PC-3 (cell line): ENCODE data around the gene PTPRD. TPM values are rescaled to one million over a fixed set of nuclear protein-coding genes. Genes with fewer than 3 reads are reported as not detected.

Source experiments
- ATAC-seq: fragments of 200-7000 bp; cut with Tn5 transposase; 2 replicates; pipeline ENCODE4 v1.9.1; 2020; ENCODE audit warnings: mild to moderate bottlenecking, moderate library complexity
- BruUV-seq: library from RNA; stranded (reverse); fragments of 400-500 nt; replicated peaks from 2 replicates; lab custom pipeline; 2021; lab: Mats Ljungman, UMichigan
- CTCF ChIA-PET: fragments of 300-600 bp; sonication (Branson Sonifier 250); formaldehyde crosslinking; loops from one replicate; lab custom pipeline; 2022; ENCODE audit warnings: antibody characterized with exemption; lab: Charles Lee
- POLR2A ChIA-PET: fragments of 300-600 bp; sonication (Branson Sonifier 250); formaldehyde crosslinking; loops from one replicate; lab custom pipeline; 2022; ENCODE audit warnings: antibody characterized with exemption; ENCODE audit not compliant: unreplicated experiment; lab: Charles Lee
- DNase-seq: peaks from one replicate; pipeline ENCODE4 v3.0.0-alpha.2; 2015
- H2AFZ ChIP-seq: fragments of 300-600 bp; sonication (generic); 2 replicates; pipeline ENCODE4 v1.6.0; 2016; ENCODE audit warnings: antibody characterized with exemption, low read length
- H3F3A ChIP-seq: fragments of 300-600 bp; sonication (generic); one replicate; pipeline ENCODE4 v1.6.0; 2017; ENCODE audit warnings: antibody characterized with exemption, low read length, control low read depth, mild to moderate bottlenecking; ENCODE audit not compliant: unreplicated experiment
- H3K27ac ChIP-seq: fragments of 300-600 bp; sonication (generic); 2 replicates; pipeline ENCODE4 v1.5.1; 2016; ENCODE audit warnings: mild to moderate bottlenecking, low read length
- H3K27me3 ChIP-seq: fragments of 300-600 bp; sonication (generic); 2 replicates; pipeline ENCODE4 v1.6.1; 2016; ENCODE audit warnings: low read length, mixed read lengths
- H3K36me3 ChIP-seq: fragments of 300-600 bp; sonication (generic); 2 replicates; pipeline ENCODE4 v1.6.1; 2016; ENCODE audit warnings: low read depth, mixed run types, low read length, mixed read lengths
- H3K4me1 ChIP-seq: fragments of 300-600 bp; sonication (generic); 2 replicates; pipeline ENCODE4 v1.5.1; 2016; ENCODE audit warnings: low read length; ENCODE audit not compliant: insufficient read depth
- H3K4me2 ChIP-seq: fragments of 300-600 bp; sonication (generic); 2 replicates; pipeline ENCODE4 v1.6.0; 2016; ENCODE audit warnings: low read length
- H3K4me3 ChIP-seq: fragments of 300-600 bp; sonication (generic); 2 replicates; pipeline ENCODE4 v1.5.1; 2016; ENCODE audit warnings: mild to moderate bottlenecking, low read length, mixed read lengths
- H3K79me2 ChIP-seq: fragments of 300-600 bp; sonication (generic); 2 replicates; pipeline ENCODE4 v1.6.1; 2017; ENCODE audit warnings: low read length, mixed read lengths
- H3K9ac ChIP-seq: fragments of 300-600 bp; sonication (generic); 2 replicates; pipeline ENCODE4 v1.6.0; 2016; ENCODE audit warnings: mild to moderate bottlenecking, low read length
- H3K9me2 ChIP-seq: fragments of 300-600 bp; sonication (generic); replicated peaks from 2 replicates; pipeline ENCODE4 v1.6.1; 2016; ENCODE audit warnings: mixed run types, low read length, mixed read lengths
- H3K9me3 ChIP-seq: fragments of 300-600 bp; sonication (generic); 2 replicates; pipeline ENCODE4 v1.6.1; 2016; ENCODE audit warnings: low read length, mixed read lengths
- H4K20me1 ChIP-seq: fragments of 300-600 bp; sonication (generic); 2 replicates; pipeline ENCODE4 v1.6.1; 2016; ENCODE audit warnings: low read length, mixed read lengths
- EZH2 ChIP-seq: fragments of 300-600 bp; sonication (generic); IDR thresholded peaks from one replicate; pipeline ENCODE4 v1.6.1; 2017; ENCODE audit warnings: antibody characterized with exemption, mild to moderate bottlenecking, low read length; ENCODE audit not compliant: unreplicated experiment
- EZH2phosphoT487 ChIP-seq: fragments of 300-600 bp; sonication (generic); IDR thresholded peaks from 2 replicates; pipeline ENCODE4 v1.6.1; 2018; ENCODE audit warnings: mild to moderate bottlenecking, antibody characterized with exemption, low read length, borderline replicate concordance
- intact Hi-C: fragments of 100-400 bp; cut with micrococcal nuclease; formaldehyde crosslinking; loops from 2 replicates; pipeline ENCODE4 v1.9.0; 2023
- total RNA-seq: library from RNA; depleted of rRNA; stranded (reverse); fragments of >200 nt; gene quantifications from 2 replicates; pipeline ENCODE4 v1.2.3, GENCODE V29; 2014
- TF ChIP-seq, protein P1 (sequence below): fragments of 300-600 bp; sonication (generic); conservative IDR thresholded peaks from 2 replicates; pipeline ENCODE4 v1.5.1; 2017; ENCODE audit warnings: antibody characterized with exemption, low read depth, mild to moderate bottlenecking, low read length

PTPRD gene
- total RNA-seq, 1 experiment from 2014 or later: not detected

DNA sequence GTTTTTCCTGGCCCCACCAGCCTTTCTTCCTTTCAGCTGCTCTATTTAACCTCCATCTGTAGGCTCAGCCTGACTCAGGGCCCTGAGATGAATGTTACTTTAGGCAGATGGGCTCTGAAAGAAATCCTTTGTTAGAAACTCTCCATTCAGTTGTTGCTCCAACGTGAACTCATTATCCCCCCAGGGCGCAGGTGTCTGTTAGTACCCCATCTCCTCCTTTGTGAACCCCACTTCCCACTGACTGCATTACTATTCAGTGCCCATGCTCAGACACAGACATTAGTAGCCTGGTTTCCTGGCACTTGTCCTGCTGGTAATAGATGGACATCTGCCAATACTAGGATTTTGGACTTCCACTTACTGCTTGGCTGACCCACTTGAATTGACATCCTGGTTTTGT is 1271.6 kb downstream of the PTPRD start:
- Histone ChIP-seq H3K27ac (no peak overlapping the region), H3K9ac (no peak overlapping the region), H3K9me3 (no peaks in the 10 kb centered on the region), H3K36me3 (no peaks in the 10 kb centered on the region), H3K4me1 (no peaks in the 10 kb centered on the region), H3K79me2 (no peaks in the 10 kb centered on the region), H3K4me2 (no peak overlapping the region), H3K27me3 (no peaks in the 10 kb centered on the region), H4K20me1 (no peaks in the 10 kb centered on the region), H3F3A (no peaks in the 10 kb centered on the region), H3K9me2 (no peaks in the 10 kb centered on the region), H2AFZ (no peak overlapping the region), H3K4me3 (no peak overlapping the region)
- ATAC-seq (no peak), DNase-seq (no peak)
- ChIA-PET CTCF (no interaction called here), POLR2A (no interaction called here)
- intact Hi-C loops: no loop called here
- no TSS peak for BruUV-seq
- TF ChIP-seq, protein P1, sequence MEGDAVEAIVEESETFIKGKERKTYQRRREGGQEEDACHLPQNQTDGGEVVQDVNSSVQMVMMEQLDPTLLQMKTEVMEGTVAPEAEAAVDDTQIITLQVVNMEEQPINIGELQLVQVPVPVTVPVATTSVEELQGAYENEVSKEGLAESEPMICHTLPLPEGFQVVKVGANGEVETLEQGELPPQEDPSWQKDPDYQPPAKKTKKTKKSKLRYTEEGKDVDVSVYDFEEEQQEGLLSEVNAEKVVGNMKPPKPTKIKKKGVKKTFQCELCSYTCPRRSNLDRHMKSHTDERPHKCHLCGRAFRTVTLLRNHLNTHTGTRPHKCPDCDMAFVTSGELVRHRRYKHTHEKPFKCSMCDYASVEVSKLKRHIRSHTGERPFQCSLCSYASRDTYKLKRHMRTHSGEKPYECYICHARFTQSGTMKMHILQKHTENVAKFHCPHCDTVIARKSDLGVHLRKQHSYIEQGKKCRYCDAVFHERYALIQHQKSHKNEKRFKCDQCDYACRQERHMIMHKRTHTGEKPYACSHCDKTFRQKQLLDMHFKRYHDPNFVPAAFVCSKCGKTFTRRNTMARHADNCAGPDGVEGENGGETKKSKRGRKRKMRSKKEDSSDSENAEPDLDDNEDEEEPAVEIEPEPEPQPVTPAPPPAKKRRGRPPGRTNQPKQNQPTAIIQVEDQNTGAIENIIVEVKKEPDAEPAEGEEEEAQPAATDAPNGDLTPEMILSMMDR: no peak
- no peak for TF ChIP-seq EZH2phosphoT487
- TF ChIP-seq EZH2: no peak

DNA sequence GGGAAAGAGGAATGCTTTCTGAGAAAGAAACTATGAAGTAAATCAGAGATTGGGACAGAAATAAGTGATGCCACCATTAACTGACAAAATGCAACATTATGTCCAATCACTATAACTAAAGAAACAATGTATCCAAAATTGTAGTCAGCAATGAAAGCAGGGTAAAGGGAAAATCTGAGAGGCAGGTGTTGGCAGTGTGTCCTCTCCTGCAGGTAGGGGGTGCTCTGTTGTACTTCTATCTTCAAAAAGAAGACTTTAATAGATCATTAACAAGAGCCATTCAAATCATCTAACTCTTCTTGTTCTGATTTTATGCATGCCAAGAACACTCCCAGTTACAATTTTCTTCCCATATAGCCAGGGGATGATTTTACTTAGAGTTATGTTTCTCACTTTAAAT is 1275.7 kb downstream of the PTPRD start:
- Histone ChIP-seq H2AFZ (no peak overlapping the region), H3K4me1 (no peaks in the 10 kb centered on the region), H3K4me3 (no peak overlapping the region), H3K9ac (no peak overlapping the region), H3K79me2 (no peaks in the 10 kb centered on the region), H3K27ac (no peak overlapping the region), H3K36me3 (no peaks in the 10 kb centered on the region), H4K20me1 (no peaks in the 10 kb centered on the region), H3F3A (no peaks in the 10 kb centered on the region), H3K27me3 (no peaks in the 10 kb centered on the region), H3K9me2 (no peaks in the 10 kb centered on the region), H3K4me2 (no peak overlapping the region), H3K9me3 (no peaks in the 10 kb centered on the region)
- DNase-seq (no peak), ATAC-seq (no peak)
- ChIA-PET POLR2A (no interaction called here), CTCF (no interaction called here)
- TF ChIP-seq EZH2 (no peak), EZH2phosphoT487 (no peak)
- TF ChIP-seq, protein P1: no peak
- intact Hi-C loops: no loop called here
- no TSS peak for BruUV-seq

DNA sequence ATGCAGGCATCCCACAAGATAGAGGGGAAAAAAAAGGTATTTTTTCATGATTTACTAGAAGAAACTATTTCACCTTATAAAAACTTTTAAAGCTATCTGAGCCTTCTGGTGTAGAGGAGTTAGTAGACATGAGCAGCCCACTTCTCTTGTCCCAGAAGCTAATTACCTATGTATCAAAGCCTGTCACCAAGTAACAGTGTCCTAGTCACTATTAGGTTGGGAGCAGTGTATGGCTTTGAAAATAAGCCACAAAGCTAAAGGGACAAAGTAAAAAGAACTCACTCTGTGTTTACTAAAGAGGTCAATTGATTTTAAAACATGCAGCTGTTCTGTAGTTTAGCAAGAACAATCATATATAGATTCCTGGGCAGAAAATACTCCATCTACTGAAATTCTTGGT is 1286.1 kb downstream of the PTPRD start:
- no peaks in the 10 kb centered on the region for H3K36me3 ChIP-seq
- CTCF ChIA-PET: no interaction called here
- TF ChIP-seq, protein P1: no peak
- no peak for TF ChIP-seq EZH2phosphoT487
- TF ChIP-seq EZH2: no peak
- H4K20me1 ChIP-seq: no peaks in the 10 kb centered on the region
- no peak overlapping the region for H2AFZ ChIP-seq
- H3K9me3 ChIP-seq: no peaks in the 10 kb centered on the region
- no peak overlapping the region for H3K4me2 ChIP-seq
- POLR2A ChIA-PET: no interaction called here
- no peaks in the 10 kb centered on the region for H3K9me2 ChIP-seq
- no peak overlapping the region for H3K27ac ChIP-seq
- no peaks in the 10 kb centered on the region for H3K27me3 ChIP-seq
- no peaks in the 10 kb centered on the region for H3F3A ChIP-seq
- no peaks in the 10 kb centered on the region for H3K4me1 ChIP-seq
- intact Hi-C loops: no loop called here
- H3K9ac ChIP-seq: no peak overlapping the region
- no TSS peak for BruUV-seq
- H3K4me3 ChIP-seq: no peak overlapping the region
- DNase-seq (no peak), ATAC-seq (no peak)
- no peaks in the 10 kb centered on the region for H3K79me2 ChIP-seq
